GM18870 (cell line): Measurements from ENCODE around the gene ATP13A2.

Experiments used
- ATAC-seq: cut with Tn5 transposase; IDR thresholded peaks from one replicate; pipeline ENCODE4 v1.9.1; 2021; ENCODE audit warnings: moderate library complexity; ENCODE audit not compliant: unreplicated experiment

Gene ATP13A2

GRCh38 chr1:17011439-17012307, at the start of gene ATP13A2:
Gene ATP13A2 (minus strand): TSS chr1:17011928. CDS start chr1:17011738, 190 bp downstream.
- ATAC-seq, result no peak

GRCh38 chr1:17061486-17061885, 49.8 kb upstream of the ATP13A2 start:
- no peak for ATAC-seq

- no peak for ATAC-seq
These were observed 48.6 kb upstream of the ATP13A2 start for GRCh38 chr1:17060306-17060749.

- no peak for ATAC-seq
These were observed 47.9 kb upstream of the ATP13A2 start for GRCh38 chr1:17059391-17060305.

GRCh38 chr1:17056551-17056950, 44.8 kb upstream of the ATP13A2 start:
- ATAC-seq, result no peak

GRCh38 chr1:17055801-17056200, 44.1 kb upstream of the ATP13A2 start:
- ATAC-seq, result no peak

DNA sequence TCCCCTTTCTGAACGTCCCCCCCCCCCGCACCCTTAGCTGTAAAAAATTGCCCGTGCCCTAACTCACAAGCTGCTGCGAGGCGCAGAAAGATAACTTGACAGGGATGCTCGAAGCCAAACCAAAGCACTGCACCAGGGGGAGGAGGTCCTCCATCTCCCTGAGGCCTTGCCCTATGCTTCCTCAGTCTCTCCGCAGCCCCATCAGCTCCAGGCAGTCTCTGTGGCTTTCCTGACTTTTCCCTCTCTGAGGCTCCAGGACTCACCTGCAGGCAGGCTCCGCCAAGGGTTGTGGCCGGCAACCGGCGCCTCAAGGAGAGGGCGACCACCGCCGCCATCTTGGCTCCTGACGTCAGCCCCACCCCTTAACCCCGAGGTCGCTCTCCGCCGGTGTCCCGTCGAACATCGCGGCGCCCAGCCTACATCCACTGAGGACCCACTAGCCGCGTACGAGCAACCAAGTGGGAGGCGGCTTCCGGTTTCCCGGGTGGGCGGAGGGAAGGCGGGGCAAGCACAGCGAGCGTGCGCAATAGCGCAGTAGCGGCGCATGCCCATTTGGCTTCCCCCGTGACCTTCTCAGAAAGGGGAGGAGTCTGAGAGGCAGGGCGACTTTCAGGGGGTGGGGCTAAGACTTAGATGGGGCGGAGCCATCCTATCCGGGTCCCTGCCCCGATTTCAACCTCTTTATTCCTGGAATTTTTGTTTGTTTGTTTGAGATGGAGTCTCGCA, 42.1 kb upstream of the ATP13A2 start, which contains the start of gene SDHB:
Gene SDHB (minus strand): TSS at position 348 of the 726 bp plus-strand sequence. CDS start 13 bp downstream, at position 335.
- ATAC-seq, result peak; percentile 87

DNA sequence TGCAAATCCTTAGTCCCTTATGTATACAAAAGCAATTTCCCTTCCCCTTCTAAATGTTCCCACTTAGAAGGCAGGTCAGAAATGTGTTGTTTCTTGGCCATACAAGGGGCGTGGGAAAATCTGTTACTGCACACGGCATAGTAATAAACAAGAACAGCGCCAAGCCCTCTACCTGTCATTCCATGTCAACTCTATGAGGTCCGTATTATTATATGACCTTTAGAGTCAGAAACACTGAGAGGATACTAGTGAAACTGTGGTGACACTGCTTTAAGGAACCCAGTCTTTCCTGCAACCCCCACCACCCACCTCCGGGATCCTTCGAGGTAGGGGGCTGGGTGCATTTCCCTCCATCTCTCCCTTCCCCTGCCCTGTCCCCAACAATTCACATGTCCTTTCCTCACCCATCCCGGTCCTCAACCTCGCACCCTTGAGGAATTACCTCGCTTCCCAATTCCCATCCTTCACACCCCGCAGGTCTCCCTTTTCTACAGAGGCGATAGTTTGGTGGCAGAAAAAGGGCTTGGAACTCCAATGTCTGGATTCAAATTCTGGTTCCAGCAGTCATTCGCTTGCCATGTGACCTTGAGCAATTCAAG, 41.5 kb upstream of the ATP13A2 start:
- ATAC-seq, result no peak

DNA sequence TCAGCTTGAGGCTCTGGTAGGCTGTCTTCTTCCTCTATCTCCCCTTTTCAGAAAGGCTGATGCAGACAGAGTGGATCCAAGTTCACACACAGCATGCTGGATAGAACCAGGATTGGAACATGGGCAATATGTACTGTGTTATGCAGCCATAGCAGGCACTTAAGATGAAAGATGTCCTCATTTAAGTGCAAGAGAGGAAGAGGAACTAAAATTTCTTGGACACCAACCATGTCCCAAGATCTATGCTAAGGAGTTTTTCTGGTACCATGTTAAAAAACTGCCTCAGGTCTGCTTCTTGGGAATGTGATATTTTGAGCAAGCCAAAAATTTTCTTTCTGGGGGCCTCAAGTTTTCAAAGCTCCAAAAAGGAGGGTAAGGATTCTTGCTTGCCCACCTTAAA, 40.9 kb upstream of the ATP13A2 start:
- ATAC-seq, result no peak

DNA sequence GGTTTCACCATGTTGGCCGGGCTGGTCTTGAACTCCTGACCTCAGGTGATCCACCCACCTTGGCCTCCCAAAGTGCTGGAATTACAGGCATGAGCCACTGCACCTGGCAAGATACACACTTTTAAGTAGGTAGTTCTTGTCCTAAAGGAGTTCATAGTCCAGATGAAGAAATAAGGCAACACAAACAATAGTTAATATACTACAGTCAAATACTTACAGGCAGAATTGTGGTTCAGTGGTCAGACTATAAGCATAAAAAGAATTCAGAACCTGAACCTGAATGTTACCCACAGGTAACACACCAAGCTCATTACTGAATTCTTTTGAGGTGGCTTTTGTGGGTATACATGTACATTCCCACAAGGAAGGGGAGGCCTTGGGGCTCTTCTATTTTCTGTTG, 40.3 kb upstream of the ATP13A2 start:
- no peak for ATAC-seq

DNA sequence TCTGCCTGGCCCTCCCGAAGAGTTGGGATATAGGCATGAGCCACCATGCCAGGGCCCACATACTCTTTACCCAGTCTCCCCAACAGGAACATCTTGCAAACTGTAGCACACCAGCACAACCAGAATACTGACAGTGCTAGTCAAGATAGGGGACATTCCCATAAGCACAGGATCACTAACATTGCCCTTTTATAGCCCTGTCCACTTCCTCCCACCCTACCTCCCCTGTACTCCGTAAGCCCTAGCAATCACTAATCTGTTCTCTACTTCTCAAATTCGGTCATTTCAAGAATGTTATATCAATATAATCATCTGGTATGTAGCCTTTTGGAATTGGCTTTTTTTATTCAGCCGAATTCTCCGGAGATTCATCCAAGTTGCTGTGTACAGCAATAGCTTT, 36.2 kb upstream of the ATP13A2 start:
- ATAC-seq, result no peak

GRCh38 chr1:17046334-17046657, 34.6 kb upstream of the ATP13A2 start:
- no peak for ATAC-seq

DNA sequence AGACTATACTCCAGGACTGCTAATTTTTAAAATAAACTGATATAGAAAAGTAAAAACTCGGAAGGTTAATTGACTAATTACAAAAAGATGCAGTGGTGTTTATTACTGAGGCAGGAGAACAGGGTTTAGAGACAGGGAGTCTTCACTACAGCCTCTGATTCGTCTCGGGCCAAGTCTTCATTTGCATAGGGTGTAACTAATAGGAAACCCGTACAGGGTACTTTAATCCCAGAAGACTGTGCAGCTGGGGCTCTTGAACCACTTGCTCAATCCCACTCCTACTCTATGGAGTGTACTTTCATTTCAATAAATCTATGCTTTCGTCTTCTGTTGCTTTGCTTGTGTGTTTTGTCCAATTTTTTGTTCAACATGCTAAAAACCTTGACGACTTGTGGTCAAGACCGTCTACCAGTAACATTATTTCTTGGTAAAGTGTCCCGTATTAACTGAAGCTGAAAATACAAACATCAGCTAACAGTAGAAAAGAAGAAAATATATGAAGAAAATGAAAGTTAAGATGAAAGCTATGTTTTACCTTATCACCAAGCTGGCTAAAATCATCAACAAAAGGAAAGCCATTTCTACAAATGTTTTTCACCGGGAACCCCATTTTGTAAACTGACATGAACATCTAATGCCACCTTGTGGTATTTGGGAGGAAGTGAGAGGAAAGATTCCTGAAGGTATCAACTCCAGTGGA, 34.1 kb upstream of the ATP13A2 start:
- ATAC-seq, result no peak

DNA sequence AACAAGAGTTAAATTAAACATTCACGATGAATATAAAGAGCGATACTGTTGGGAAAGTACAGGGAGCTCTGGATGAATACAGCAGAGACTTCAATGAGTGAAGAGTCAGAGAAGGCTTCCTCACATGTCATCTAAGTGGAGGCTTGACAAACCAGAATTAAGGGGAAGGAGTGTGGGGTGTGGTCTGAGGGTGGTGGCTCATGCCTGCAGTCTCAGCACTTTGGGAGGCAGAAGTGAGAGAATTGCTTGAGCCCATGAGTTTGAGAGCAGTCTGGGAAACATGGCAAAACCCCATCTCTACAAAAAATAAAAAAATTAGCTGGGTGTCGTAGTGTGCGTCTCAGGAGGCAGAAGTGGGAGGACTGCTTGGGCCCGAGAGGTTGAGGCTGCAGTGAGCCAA, 33.4 kb upstream of the ATP13A2 start:
- no peak for ATAC-seq

DNA sequence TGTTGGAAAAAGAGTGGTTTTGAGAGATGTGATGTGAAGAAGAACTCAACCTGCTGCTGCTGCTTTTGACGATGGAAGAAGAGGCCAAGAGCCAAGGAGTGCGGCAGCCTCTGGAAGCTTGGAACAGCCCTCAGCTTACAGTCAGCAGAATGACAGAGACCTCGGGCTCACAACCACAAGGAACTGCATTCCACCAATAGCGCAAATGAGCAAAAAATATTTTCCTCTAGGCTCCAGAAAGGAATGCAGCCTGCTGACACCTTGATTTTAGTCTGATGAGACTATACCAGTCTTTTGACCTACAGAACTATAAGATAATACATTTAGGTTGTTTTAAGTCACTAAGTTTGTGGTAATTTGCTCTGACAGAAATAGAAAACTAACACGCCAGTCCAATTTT, 31.9 kb upstream of the ATP13A2 start:
- ATAC-seq, result no peak

GRCh38 chr1:17040135-17040534, 28.4 kb upstream of the ATP13A2 start:
- no peak for ATAC-seq

DNA sequence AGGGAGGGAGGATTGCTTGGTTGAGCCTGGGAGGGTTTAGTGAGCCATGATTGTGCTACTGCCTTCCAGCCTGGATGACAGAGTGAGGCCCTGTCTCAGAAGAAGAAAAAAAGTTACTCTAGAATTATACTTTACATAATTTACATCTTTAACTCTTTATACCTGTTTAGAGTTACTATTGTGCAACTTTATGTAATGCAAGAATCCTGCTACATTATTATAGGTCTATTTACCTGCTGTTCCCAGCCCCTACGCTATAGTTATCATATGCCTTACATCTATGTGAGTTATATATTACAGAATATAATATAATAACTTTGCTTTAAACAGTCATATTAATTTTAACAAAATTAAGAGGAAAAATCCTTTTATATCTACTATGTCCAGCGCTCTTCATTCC, 27.8 kb upstream of the ATP13A2 start:
- ATAC-seq, result no peak

DNA sequence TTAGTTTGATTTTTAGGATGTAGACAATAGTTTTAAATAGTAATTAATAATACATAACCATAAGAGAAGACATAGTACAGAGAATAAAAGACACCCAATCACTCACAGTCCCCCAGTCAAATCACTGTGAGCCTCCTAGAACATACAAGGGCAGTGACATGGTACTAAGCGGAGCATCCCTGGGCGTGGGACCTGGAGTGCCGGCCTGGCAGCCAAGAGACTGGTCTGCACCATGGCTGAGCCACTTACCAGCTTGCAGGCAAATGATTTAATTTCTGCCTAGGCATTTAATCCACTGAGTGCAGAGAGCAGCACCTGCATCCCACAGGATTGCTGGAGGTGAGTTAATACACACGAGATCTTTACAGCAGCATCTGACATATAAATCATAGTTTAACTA, 21.8 kb upstream of the ATP13A2 start:
- ATAC-seq, result no peak

DNA sequence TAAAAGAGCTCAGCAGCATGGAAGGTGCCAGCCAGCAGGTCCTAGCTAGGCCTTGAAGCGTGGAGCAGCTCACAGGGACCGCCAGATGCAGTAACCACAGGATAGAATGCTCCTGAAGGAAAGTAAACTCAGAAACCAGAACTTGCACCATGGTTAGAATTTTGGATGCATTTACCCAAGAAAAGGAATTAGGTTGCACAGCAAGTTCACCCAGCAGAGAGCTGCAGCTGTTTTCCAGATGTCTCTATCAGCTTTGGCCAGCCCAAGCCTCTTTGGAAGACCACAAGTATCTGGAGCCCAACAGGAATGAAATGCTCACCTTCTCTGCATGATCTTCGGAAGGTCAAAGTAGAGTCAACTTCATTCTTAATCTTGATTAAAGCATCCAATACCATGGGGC, 21.0 kb upstream of the ATP13A2 start:
- ATAC-seq, result no peak

- ATAC-seq, result no peak
These were observed 19.7 kb upstream of the ATP13A2 start for GRCh38 chr1:17031436-17031835.
